Aorta (tissue), 5 donors: ENCODE data around the gene ASAP2. TPM values are rescaled to one million over a fixed set of nuclear protein-coding genes. Genes with fewer than 3 reads are reported as not detected.

Experiments
- ATAC-seq: fragments of 200-7000 bp; cut with Tn5 transposase; one replicate; pipeline ENCODE4 v1.9.1; 2022; ENCODE audit warnings: moderate library complexity; ENCODE audit not compliant: low FRiP score
- DNase-seq, 2 donors: peaks; one replicate each; pipeline ENCODE4 v3.0.0-alpha.2; 2020
- H3K27ac ChIP-seq, 2 donors: one replicate each; pipeline ENCODE4 v1.5.1; 2013; ENCODE audit warnings: low read length in 2 of 2, mild to moderate bottlenecking in 2 of 2, moderate library complexity in 2 of 2, control low read depth in 1 of 2, inconsistent platforms in 1 of 2, low read depth in 1 of 2
- H3K27me3 ChIP-seq, 2 donors: one replicate each; pipeline ENCODE4 v1.6.1; 2013; ENCODE audit warnings: control low read depth in 1 of 2, low read length in 1 of 2, mild to moderate bottlenecking in 1 of 2, moderate library complexity in 1 of 2; ENCODE audit not compliant: insufficient read depth in 2 of 2, control insufficient read depth in 1 of 2
- H3K36me3 ChIP-seq, 2 donors: one replicate each; pipeline ENCODE4 v1.6.1; 2013; ENCODE audit warnings: control low read depth in 1 of 2, low read length in 1 of 2, mild to moderate bottlenecking in 1 of 2; ENCODE audit not compliant: insufficient read depth in 2 of 2, control insufficient read depth in 1 of 2
- H3K4me1 ChIP-seq, 2 donors: one replicate each; pipeline ENCODE4 v1.6.1; 2013; ENCODE audit warnings: low read length in 2 of 2, control low read depth in 1 of 2, mild to moderate bottlenecking in 1 of 2, moderate library complexity in 1 of 2; ENCODE audit not compliant: insufficient read depth in 2 of 2, control insufficient read depth in 1 of 2
- H3K4me3 ChIP-seq, 2 donors: one replicate each; pipeline ENCODE4 v1.5.1; 2013; ENCODE audit warnings: low read length in 2 of 2, control low read depth in 1 of 2, mild to moderate bottlenecking in 1 of 2
- H3K9me3 ChIP-seq: one replicate; pipeline ENCODE4 v1.6.1; 2013; ENCODE audit warnings: mild to moderate bottlenecking, low read length; ENCODE audit not compliant: control insufficient read depth
- WGBS, 2 donors: extraction: QIAGEN DNeasy Blood & Tissue Kit; methylation state at CpG; one replicate each; pipeline ENCODE4 v1.1.7; 2013; 5-methylcytosine and 5-hydroxymethylcytosine counted together
- intact Hi-C, 2 donors: fragments of 100-400 bp; cut with DNase I; formaldehyde crosslinking; loops; one replicate each; pipeline versions ENCODE4 v1.14.2 to v1.15.0; 2022
- polyA plus RNA-seq, 2 donors: library from polyadenylated mRNA; stranded (reverse); fragments of 200-250 nt; gene quantifications; one replicate each; pipeline ENCODE4 v1.2.3, GENCODE V29; 2013
- total RNA-seq, 2 donors: library from RNA; stranded (reverse); fragmentation: NEBNext Ultra II Directional; extraction: Animal tissue kit (Norgen Biotek cat#: 25700); gene quantifications; one replicate each; pipeline ENCODE4 v1.2.1, GENCODE V29; 2021
- donor health status: healthy with polysubstance abuse.
- donor health status: Bipolar disorder and iron deficiency.
- donor health status: DM: no; HTN: no; CAD: no.
- donor health status: DM: no; HTN: no; CAD: no.
- donor health status: DM: yes; HTN: yes; CAD: no.

The ASAP2 gene
- total and polyA plus RNA-seq, 4 donors, result 16.7 to 72.4 (median 48.8) TPM

DNA sequence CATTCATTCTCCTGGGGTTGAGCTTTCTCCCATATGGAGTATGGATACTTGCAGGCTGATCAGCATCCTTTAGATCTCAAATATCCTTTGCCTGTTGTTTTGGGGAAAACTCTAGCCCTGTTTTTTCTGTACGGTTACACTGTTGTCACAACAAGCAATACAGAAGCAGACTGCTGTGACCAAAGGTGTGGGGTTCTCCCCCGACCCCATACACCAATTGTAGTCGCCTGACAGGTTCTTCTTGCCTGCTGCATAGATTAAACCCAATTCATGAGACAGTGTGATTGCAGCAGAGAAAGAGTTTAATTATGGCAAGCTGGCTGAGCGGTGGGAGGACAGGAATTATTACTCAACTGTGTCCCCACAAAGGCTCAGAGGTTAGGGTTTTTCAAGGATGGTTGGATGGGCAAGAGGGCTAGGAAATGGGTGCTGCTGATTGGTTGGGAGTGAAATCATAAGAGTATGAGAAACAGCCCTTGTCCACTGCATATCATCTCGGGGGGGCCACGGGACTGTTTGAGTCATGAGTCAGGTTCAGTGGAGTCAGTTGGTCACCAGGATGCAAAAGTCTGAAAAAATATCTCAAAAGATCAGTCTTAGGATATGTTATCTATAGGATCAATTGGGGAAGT lies 176.1 kb downstream of the ASAP2 start:
- intact Hi-C loops, result no loop called here
- ATAC-seq (no peak), DNase-seq (no peak)
- 94 to 95% methylated on average over 6 of the region's 6 CpGs for WGBS, 2 donors
- Histone ChIP-seq H3K4me1 (no peaks in the 10 kb centered on the region), H3K9me3 (no peaks in the 10 kb centered on the region), H3K27me3 (no peaks in the 10 kb centered on the region), H3K36me3 (no peaks in the 10 kb centered on the region), H3K4me3 (no peak overlapping the region), H3K27ac (no peak overlapping the region)

DNA sequence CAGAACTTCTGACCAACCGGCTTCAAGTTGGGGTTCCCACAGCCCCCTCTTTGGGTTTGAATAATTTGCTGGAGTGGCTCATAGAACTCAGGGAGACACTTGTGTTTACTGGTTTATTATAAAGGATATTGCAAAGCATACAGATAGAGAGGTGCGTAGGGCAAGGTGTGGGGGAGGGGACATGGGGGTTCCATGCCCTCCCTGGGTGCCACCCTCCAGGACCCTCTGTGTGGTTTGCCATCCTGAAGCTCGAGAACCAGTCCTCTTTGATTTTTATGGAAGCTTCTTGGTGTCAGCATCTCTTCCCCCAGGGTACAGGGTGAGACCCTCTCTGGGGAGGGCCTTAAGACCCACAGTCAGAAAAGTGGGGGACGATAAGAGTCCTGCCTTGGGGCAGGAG lies 177.9 kb downstream of the ASAP2 start:
- ATAC-seq, result no peak
- no peak for DNase-seq
- no peaks in the 10 kb centered on the region for H3K9me3 ChIP-seq
- H3K27me3 ChIP-seq, result no peaks in the 10 kb centered on the region
- no peak overlapping the region for H3K4me3 ChIP-seq
- intact Hi-C loops, result no loop called here
- H3K27ac ChIP-seq, result no peak overlapping the region
- WGBS, 2 donors, result 94 to 97% methylated on average over 4 of the region's 4 CpGs
- H3K4me1 ChIP-seq, result no peaks in the 10 kb centered on the region
- no peaks in the 10 kb centered on the region for H3K36me3 ChIP-seq

DNA sequence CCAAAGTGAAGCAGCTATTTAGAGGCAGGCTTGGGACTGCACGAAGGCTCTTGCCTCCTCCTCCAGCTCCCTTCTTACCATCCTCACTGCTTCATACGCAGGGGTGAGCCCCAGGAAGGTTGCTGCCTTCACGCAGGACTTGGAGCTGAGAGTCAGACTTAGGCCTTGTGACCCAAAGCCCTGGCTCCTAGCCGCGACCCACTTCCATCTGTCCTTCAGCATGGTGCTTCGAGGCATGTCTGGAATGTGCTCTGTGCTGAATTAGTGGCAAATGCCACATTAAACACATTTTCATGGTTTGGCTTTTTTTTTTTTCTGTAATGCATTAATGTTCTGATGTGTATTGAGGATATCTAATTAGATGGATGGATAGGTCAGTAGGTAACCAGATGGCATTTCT lies 179.2 kb downstream of the ASAP2 start:
- Histone ChIP-seq H3K27ac (no peak overlapping the region), H3K27me3 (no peaks in the 10 kb centered on the region), H3K4me3 (no peak overlapping the region), H3K4me1 (no peaks in the 10 kb centered on the region), H3K36me3 (no peaks in the 10 kb centered on the region), H3K9me3 (no peaks in the 10 kb centered on the region)
- intact Hi-C loops, result no loop called here
- 43 to 60% methylated on average over 6 of the region's 6 CpGs for WGBS, 2 donors
- DNase-seq, result no peak
- no peak for ATAC-seq

DNA sequence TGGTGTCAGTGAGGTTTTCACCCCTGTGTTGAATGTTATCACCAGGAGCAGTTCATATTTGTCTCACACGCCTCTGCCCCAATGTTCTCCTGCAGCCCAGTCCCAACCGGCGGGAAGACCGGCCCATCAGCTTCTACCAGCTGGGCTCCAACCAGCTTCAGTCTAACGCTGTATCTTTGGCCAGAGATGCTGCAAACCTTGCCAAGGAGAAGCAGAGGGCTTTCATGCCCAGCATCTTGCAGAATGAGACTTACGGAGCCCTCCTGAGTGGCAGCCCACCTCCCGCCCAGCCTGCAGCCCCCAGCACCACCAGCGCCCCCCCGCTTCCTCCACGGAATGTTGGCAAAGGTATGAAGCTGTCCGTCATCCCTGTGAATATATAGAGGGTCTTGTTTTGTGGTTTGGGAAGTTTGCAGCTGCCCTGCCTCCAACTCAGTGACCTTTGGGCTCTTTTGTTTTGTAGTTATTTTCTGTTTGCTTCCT lies 181.6 kb downstream of the ASAP2 start:
- peak in 1 of 2 donors; percentile 43 for DNase-seq
- Histone ChIP-seq H3K27me3 (no peaks in the 10 kb centered on the region), H3K4me3 (no peak overlapping the region), H3K36me3 (no peaks in the 10 kb centered on the region), H3K27ac (no peak overlapping the region), H3K9me3 (no peaks in the 10 kb centered on the region), H3K4me1 (no peaks in the 10 kb centered on the region)
- WGBS, 2 donors, result 36 to 47% methylated on average over 11 of the region's 11 CpGs
- no peak for ATAC-seq
- intact Hi-C loops, result no loop called here

- Histone ChIP-seq H3K4me1 (no peaks in the 10 kb centered on the region), H3K27ac (no peak overlapping the region), H3K27me3 (no peaks in the 10 kb centered on the region), H3K4me3 (no peak overlapping the region), H3K9me3 (no peaks in the 10 kb centered on the region), H3K36me3 (no peaks in the 10 kb centered on the region)
- WGBS, 2 donors, result 86 to 87% methylated on average over 28 of the region's 28 CpGs
- ATAC-seq, result no peak
- DNase-seq, result peak in 1 of 2 donors; percentile 60
- intact Hi-C loops, result no loop called here
These were observed 182.6 kb downstream of the ASAP2 start for GRCh38 chr2:9388950-9389911.

DNA sequence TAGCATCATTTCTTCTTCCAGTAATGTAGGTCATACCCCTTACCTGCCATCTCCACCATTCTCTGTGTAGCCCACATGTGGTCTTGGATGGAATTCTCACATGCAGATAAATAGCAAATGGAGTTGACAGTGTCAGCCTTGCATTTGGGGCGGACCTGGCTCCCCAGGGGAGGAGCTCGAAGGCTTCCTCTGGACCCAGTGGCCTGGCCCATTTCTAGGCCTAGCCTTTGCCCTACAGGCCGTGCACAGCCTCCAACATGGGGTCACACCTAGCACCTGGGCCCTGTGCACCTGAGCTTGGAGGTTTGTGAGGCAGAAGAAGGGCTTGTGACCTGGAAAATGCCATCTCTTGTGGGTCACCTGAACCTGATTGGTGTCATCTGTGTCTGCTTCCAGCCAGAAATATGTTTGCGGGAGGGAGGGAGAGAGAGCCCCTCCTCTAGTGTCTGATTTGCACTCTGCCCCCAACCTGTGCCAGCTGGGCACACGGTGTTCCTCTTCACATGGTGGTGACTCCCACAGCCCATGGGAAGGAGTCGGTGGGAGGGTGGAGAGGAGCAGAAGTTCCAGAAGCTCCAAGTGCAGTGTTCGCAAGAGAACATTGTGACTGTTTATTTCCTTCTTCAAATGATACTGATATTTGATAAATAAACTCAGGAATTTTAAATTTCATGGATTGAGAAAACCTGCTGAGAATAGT lies 183.7 kb downstream of the ASAP2 start:
- WGBS, 2 donors, result 86 to 90% methylated on average over 7 of the region's 7 CpGs
- no peak for ATAC-seq
- peak in 1 of 2 donors; percentile 45 for DNase-seq
- no peak overlapping the region for H3K27ac ChIP-seq
- H3K4me3 ChIP-seq, result no peak overlapping the region
- H3K27me3 ChIP-seq, result no peaks in the 10 kb centered on the region
- intact Hi-C loops, result no loop called here
- no peaks in the 10 kb centered on the region for H3K9me3 ChIP-seq
- no peaks in the 10 kb centered on the region for H3K4me1 ChIP-seq
- H3K36me3 ChIP-seq, result peaks cover 0 to 3% of the 10 kb centered on the region in 2 donors

- intact Hi-C loops, result no loop called here
- no peak overlapping the region for H3K27ac ChIP-seq
- H3K9me3 ChIP-seq, result no peaks in the 10 kb centered on the region
- H3K36me3 ChIP-seq, result peaks cover 0 to 3% of the 10 kb centered on the region in 2 donors
- no peaks in the 10 kb centered on the region for H3K4me1 ChIP-seq
- H3K27me3 ChIP-seq, result no peaks in the 10 kb centered on the region
- WGBS, 2 donors, result 87% methylated on average over 19 of the region's 19 CpGs
- DNase-seq (peak in 1 of 2 donors; percentile 54), ATAC-seq (no peak)
- no peak overlapping the region for H3K4me3 ChIP-seq
These were observed 184.4 kb downstream of the ASAP2 start for GRCh38 chr2:9390991-9391390.

DNA sequence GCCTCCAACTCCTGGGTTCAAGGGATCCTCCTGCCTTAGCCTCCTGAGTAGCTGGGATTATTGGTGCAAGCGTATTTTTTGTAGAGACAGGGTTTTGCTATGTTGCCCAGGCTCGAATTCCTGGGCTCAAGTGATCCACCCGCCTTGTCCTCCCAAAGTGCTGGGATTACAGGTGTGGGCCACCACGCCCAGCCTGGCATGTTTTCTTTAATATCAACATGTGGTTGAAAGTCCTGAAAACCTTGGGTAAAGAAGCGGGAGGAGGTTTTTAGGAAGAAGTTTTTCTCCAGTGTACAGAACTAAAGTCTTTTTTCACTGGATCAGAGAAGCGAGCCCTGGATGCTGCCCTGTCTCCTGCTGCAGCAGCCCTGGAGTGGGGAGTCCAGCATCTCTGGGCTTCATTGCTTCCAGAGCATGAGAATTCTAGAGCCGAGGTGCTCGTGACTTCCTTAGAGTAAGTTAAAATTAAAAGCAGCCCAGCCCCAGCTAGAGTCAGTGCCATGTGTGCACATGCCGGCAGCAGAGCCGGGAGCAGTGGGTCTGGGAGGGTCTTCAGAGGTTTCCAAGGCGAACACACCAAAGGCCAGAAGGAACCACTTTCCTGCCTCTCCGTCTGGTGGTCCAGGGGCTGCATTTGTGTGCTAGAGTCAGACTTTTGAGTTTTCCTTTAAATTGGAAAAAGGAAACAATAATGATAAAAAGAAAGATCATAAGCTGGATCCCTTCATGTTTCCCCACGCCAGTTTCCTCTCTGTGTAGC lies 185.5 kb downstream of the ASAP2 start:
- no peak overlapping the region for H3K27ac ChIP-seq
- DNase-seq, result peak in 1 of 2 donors; percentile 34
- no peaks in the 10 kb centered on the region for H3K4me1 ChIP-seq
- intact Hi-C loops, result no loop called here
- no peak overlapping the region for H3K4me3 ChIP-seq
- WGBS, 2 donors, result 79 to 84% methylated on average over 13 of the region's 13 CpGs
- no peaks in the 10 kb centered on the region for H3K9me3 ChIP-seq
- H3K27me3 ChIP-seq, result no peaks in the 10 kb centered on the region
- no peak for ATAC-seq
- peaks cover 0 to 3% of the 10 kb centered on the region in 2 donors for H3K36me3 ChIP-seq
